Measurements from ENCODE around the gene SLAIN2. TPM values are rescaled to one million over a fixed set of nuclear protein-coding genes. Genes with fewer than 3 reads are reported as not detected.

Gene SLAIN2
- total and polyA plus RNA-seq, 2 of the 4 experiments (the other 2 are of a cell fraction): 23.3 to 53.0 TPM

DNA sequence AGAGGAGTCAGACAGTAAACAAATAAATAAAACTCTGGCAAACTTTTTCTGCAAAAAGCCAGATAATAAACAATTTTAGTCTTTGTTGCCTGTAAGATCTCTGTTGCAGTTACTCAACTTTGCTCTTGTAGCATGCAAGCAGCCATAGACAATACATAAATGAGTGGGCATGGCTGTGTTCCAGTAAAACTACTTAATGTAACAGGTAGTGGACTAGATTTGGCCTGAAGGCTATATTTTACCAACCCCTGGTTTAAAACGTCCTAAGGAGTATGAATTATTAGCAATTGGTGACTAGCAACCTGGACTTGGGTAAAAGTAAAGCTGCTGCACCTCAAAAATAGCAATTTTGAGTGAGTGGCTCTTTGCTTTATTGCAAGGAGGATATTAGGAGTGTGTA, 30.9 kb downstream of the SLAIN2 start:
- no peak overlapping the region for H3K4me2 ChIP-seq (ENCODE audit: low read depth, low read length)
- H3K9me3 ChIP-seq (ENCODE audit: control insufficient read depth, insufficient read depth, low read length): no peaks in the 10 kb centered on the region
- H3K9me1 ChIP-seq (ENCODE audit: insufficient read depth, low read length): peaks cover 2% of the 10 kb centered on the region; the same call in 1 of the 2 replicates
- no peak overlapping the region for H3K23ac ChIP-seq (ENCODE audit: low read depth, low read length)
- ATAC-seq (ENCODE audit: low read depth): no peak
- no peak overlapping the region for H4K91ac ChIP-seq (ENCODE audit: insufficient read depth, low read depth, low read length)
- no peak overlapping the region for H4K8ac ChIP-seq (ENCODE audit: low read depth in 2 of 2, low read length in 2 of 2)
- H3K18ac ChIP-seq (ENCODE audit: low read depth, low read length): no peak overlapping the region
- peaks cover 2% of the 10 kb centered on the region; the same call in 1 of the 2 replicates for H3K4me1 ChIP-seq (ENCODE audit: control insufficient read depth, insufficient read depth, low read length)
- WGBS, 2 experiments (ENCODE audit: extremely low coverage in 2 of 2, insufficient read length in 1 of 2): no CpG with 5 or more reads among the region's 1 CpG
- no peak overlapping the region for H4K5ac ChIP-seq (ENCODE audit: low read depth, low read length)
- DNase-seq: no peak
- peaks cover 2% of the 10 kb centered on the region; the same call in 1 of the 2 replicates for H3K36me3 ChIP-seq (ENCODE audit: control insufficient read depth, insufficient read depth, low read length)
- no peak for TF ChIP-seq MXI1 (IDR thresholded peaks at IDR 0.05; ENCODE audit: borderline replicate concordance, low read depth, low read length)
- TF ChIP-seq CHD1 (IDR thresholded peaks at IDR 0.05; ENCODE audit: low read depth, low read length): no peak
- TF ChIP-seq FOS (IDR thresholded peaks at IDR 0.05; ENCODE audit: low read depth, low read length): no peak
- TF ChIP-seq NFE2L2 (IDR thresholded peaks at IDR 0.05; ENCODE audit: low read depth, low read length): no peak
- TF ChIP-seq MAZ (IDR thresholded peaks at IDR 0.05; ENCODE audit: borderline replicate concordance, low read depth, low read length): no peak
- TF ChIP-seq, protein P1, sequence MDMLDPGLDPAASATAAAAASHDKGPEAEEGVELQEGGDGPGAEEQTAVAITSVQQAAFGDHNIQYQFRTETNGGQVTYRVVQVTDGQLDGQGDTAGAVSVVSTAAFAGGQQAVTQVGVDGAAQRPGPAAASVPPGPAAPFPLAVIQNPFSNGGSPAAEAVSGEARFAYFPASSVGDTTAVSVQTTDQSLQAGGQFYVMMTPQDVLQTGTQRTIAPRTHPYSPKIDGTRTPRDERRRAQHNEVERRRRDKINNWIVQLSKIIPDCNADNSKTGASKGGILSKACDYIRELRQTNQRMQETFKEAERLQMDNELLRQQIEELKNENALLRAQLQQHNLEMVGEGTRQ (IDR thresholded peaks at IDR 0.05; ENCODE audit: low read depth, low read length): no peak
- no peak for TF ChIP-seq RAD21 (IDR thresholded peaks at IDR 0.05; ENCODE audit: low read length)
- TF ChIP-seq, protein P2, sequence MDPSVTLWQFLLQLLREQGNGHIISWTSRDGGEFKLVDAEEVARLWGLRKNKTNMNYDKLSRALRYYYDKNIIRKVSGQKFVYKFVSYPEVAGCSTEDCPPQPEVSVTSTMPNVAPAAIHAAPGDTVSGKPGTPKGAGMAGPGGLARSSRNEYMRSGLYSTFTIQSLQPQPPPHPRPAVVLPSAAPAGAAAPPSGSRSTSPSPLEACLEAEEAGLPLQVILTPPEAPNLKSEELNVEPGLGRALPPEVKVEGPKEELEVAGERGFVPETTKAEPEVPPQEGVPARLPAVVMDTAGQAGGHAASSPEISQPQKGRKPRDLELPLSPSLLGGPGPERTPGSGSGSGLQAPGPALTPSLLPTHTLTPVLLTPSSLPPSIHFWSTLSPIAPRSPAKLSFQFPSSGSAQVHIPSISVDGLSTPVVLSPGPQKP (IDR thresholded peaks at IDR 0.05; ENCODE audit: borderline replicate concordance, low read depth, low read length): no peak
- TF ChIP-seq CEBPB (IDR thresholded peaks at IDR 0.05; ENCODE audit: low read depth, low read length): no peak
- TF ChIP-seq SMC3 (IDR thresholded peaks at IDR 0.05; ENCODE audit: low read depth, low read length): no peak
- TF ChIP-seq POLR2A (IDR thresholded peaks at IDR 0.05; ENCODE audit: low read depth, low read length): no peak
- TF ChIP-seq BHLHE40 (IDR thresholded peaks at IDR 0.05; ENCODE audit: low read depth, low read length): no peak
- no peak for TF ChIP-seq RFX5 (IDR thresholded peaks at IDR 0.05; ENCODE audit: low read depth, low read length)
- TF ChIP-seq MAFK (IDR thresholded peaks at IDR 0.05; ENCODE audit: low read depth, low read length): no peak
- TF ChIP-seq, protein P3, sequence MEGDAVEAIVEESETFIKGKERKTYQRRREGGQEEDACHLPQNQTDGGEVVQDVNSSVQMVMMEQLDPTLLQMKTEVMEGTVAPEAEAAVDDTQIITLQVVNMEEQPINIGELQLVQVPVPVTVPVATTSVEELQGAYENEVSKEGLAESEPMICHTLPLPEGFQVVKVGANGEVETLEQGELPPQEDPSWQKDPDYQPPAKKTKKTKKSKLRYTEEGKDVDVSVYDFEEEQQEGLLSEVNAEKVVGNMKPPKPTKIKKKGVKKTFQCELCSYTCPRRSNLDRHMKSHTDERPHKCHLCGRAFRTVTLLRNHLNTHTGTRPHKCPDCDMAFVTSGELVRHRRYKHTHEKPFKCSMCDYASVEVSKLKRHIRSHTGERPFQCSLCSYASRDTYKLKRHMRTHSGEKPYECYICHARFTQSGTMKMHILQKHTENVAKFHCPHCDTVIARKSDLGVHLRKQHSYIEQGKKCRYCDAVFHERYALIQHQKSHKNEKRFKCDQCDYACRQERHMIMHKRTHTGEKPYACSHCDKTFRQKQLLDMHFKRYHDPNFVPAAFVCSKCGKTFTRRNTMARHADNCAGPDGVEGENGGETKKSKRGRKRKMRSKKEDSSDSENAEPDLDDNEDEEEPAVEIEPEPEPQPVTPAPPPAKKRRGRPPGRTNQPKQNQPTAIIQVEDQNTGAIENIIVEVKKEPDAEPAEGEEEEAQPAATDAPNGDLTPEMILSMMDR (conservative IDR thresholded peaks at IDR 0.05; ENCODE audit: low read depth, low read length): no peak
- TF ChIP-seq RCOR1 (IDR thresholded peaks at IDR 0.05; ENCODE audit: insufficient replicate concordance, low read length): no peak
- no peak overlapping the region for H2AK5ac ChIP-seq (ENCODE audit: low read depth, low read length)
- H2AFZ ChIP-seq (replicated peaks; ENCODE audit: low read length, poor library complexity): no peak overlapping the region
- peaks cover 21% of the 10 kb centered on the region for H4K20me1 ChIP-seq (ENCODE audit: insufficient read depth, low read length)
- peaks cover 15 to 54% of the 10 kb centered on the region in 2 experiments; a peak in 3 of 4 replicates for H3K79me1 ChIP-seq (ENCODE audit: low read depth in 1 of 2, low read length in 2 of 2)
- no peak overlapping the region for H3K4ac ChIP-seq (ENCODE audit: low read depth, low read length)
- H3K9ac ChIP-seq (ENCODE audit: low read depth, low read length): no peak overlapping the region
- no peak overlapping the region for H2BK20ac ChIP-seq (ENCODE audit: low read depth, low read length)
- no peak overlapping the region for H2BK5ac ChIP-seq (ENCODE audit: low read depth, low read length, poor library complexity, severe bottlenecking)
- no peak overlapping the region for H2AK9ac ChIP-seq (replicated peaks; ENCODE audit: low read depth, low read length, poor library complexity)
- H2BK120ac ChIP-seq (ENCODE audit: low read depth, low read length): no peak overlapping the region
- no peak overlapping the region for H2BK15ac ChIP-seq (ENCODE audit: low read depth, low read length)
- dilution Hi-C loops (cut with HindIII; ENCODE audit: low sequenced_read_pairs, unreplicated experiment): no loop called here
- H3K56ac ChIP-seq (ENCODE audit: extremely low read depth, insufficient read depth, low read length): no peak overlapping the region
- no peak overlapping the region for H3K4me3 ChIP-seq (ENCODE audit: insufficient read depth, low read depth, low read length)
- no peak overlapping the region for H3K14ac ChIP-seq (replicated peaks; ENCODE audit: low read depth, low read length)
- CTCF ChIA-PET: no interaction called here
- BruUV-seq (replicated peaks): no TSS peak
- H3K27me3 ChIP-seq (ENCODE audit: control insufficient read depth, insufficient read depth, low read length): no peaks in the 10 kb centered on the region
- intact Hi-C loops (cut with micrococcal nuclease): no loop called here
- POLR2A ChIA-PET (ENCODE audit: unreplicated experiment): no interaction called here
- in situ Hi-C loops (cut with MboI; ENCODE audit: low sequenced_read_pairs): loop anchor here (25.0 kb wide), 1 partner anchor 510 kb away; no protein-coding TSS in a partner anchor
- no peak overlapping the region for H3K27ac ChIP-seq (ENCODE audit: insufficient read depth, low read length)
